LNCaP clone FGC (cell line): ENCODE data around the gene SLC16A1.
"Not testable (repeated sequence)": the region's sequence is repeated elsewhere in the genome, so short reads cannot be mapped to it uniquely, and the experiment has no call there.

ENCODE experiments used
- DNase-seq: peaks from one replicate; pipeline ENCODE4 v3.0.0-alpha.2; 2011; ENCODE audit warnings: low read depth
- H3K4me3 ChIP-seq: 2 replicates; pipeline ENCODE4 v1.5.1; 2011; ENCODE audit warnings: mild to moderate bottlenecking, low read depth, low read length, control low read depth
- TF ChIP-seq, protein P1 (sequence below): IDR thresholded peaks from 2 replicates; pipeline ENCODE4 v1.5.1; 2012; ENCODE audit warnings: mild to moderate bottlenecking; ENCODE audit not compliant: control insufficient read depth, insufficient read depth; ENCODE audit errors: extremely low read depth

The SLC16A1 gene

DNA sequence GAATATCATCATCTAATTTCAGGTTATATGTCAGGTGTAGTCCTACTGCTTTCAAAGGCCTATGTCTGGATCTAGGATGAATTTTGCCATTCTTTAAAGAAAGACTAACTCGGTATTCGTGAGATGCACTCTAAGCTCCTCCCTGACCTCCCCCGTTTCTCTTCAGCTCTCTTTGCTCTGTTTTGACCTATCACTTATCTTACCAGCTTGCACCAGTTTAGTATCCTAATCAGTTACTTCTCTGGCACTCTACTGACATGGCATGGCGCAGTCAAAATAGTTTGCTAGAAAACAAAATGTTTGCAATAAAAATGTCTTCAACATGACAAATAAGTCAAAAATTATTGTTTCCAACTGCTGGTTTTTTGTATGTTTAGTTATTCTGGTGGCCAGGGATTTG is 8.4 kb upstream of the SLC16A1 start:
- TF ChIP-seq, protein P1, sequence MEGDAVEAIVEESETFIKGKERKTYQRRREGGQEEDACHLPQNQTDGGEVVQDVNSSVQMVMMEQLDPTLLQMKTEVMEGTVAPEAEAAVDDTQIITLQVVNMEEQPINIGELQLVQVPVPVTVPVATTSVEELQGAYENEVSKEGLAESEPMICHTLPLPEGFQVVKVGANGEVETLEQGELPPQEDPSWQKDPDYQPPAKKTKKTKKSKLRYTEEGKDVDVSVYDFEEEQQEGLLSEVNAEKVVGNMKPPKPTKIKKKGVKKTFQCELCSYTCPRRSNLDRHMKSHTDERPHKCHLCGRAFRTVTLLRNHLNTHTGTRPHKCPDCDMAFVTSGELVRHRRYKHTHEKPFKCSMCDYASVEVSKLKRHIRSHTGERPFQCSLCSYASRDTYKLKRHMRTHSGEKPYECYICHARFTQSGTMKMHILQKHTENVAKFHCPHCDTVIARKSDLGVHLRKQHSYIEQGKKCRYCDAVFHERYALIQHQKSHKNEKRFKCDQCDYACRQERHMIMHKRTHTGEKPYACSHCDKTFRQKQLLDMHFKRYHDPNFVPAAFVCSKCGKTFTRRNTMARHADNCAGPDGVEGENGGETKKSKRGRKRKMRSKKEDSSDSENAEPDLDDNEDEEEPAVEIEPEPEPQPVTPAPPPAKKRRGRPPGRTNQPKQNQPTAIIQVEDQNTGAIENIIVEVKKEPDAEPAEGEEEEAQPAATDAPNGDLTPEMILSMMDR = no peak
- H3K4me3 ChIP-seq = no peak overlapping the region
- DNase-seq = no peak

DNA sequence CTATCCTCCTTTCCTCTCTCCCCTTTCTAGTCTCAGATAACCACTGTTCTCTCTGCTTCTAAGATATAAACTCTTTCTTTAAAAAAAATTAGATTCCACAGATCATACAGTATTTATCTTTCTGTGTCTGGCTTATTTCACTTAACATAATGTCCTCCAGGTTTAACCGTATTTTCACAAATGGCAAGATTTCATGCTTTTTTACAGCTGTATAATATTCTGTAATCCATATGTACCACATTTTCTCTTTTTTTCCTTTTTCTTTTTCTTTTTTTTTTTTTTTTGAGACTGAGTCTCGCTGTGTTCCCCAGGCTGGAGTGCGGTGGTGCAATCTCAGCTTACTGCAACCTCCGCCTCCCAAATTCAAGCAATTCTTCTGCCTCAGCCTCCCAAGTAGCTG is 5.1 kb upstream of the SLC16A1 start:
- no peak overlapping the region for H3K4me3 ChIP-seq
- DNase-seq = no peak
- TF ChIP-seq, protein P1 = no peak

DNA sequence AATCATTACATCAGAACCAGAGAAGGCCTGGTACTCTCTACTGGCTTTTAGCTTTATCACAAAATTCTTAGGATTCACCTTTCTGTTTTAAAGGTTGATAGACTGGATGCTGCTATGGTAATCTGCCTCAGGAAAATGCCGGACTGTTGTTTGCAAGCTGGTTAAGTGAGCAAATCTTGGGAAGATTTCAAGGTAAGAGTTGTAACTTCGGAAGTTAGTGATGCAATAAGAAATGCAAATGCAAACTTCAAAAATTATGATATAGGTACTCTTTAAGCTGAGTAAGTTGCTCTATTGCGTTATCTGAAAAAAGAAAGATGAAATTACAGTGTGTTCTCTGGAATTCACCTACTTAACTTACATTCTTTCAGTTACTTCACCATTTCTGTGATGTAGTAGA is 4.4 kb upstream of the SLC16A1 start:
- H3K4me3 ChIP-seq = no peak overlapping the region
- no peak for DNase-seq
- TF ChIP-seq, protein P1 = no peak

DNA sequence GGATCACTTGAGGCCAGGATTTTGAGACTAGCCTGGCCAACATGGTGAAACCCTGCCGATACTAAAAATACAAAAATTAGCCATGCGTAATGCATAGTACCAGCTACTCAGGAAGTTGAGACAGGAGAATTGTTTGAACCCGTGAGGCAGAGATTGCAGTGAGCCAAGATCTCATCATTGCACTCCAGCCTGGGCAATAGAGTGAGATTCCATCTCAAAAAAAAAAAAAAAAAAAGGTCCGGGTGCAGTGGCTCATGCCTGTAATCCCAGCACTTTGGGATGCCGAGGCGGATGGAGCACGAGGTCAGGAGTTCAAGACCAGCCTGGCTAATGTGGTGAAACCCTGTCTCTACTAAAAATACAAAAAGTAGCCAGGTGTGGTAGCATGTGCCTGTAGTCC is 2.2 kb upstream of the SLC16A1 start:
- not testable (repeated sequence) for H3K4me3 ChIP-seq, DNase-seq

DNA sequence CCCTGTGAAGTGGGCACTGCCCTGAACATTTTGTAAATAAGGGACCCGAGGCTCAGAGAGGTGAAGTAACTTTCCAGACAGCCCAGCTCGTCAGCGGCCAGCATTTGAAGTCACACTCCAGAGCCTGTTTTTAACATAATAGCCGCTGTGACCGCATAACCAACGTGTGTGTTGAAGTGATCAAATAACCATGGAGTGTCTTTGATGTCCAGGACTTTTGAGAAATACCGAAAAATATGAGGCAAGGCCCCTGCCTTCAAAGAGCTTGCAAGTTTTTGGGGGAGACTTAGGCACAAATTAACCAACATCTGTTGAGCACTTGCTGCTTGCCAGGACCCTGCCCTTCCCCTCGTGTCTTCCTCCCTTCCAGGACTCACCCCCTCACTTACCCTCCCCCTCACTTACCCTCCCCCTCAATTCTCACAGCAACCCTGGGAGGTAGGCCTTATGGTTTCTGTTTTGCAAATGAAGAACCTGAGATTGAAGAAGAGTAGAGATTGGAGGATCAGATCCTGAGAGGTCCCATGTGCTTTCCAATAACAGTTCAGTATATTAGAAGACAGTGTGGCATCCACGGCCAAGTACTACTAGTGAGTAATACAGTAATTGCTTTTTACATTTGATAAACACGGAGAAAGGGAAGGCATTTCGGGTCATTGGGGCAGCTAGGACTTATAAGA is 1.3 kb upstream of the SLC16A1 start:
- peak overlapping the region; percentile 74; the same call in 1 of the 2 replicates for H3K4me3 ChIP-seq
- TF ChIP-seq, protein P1 = no peak
- no peak for DNase-seq

DNA sequence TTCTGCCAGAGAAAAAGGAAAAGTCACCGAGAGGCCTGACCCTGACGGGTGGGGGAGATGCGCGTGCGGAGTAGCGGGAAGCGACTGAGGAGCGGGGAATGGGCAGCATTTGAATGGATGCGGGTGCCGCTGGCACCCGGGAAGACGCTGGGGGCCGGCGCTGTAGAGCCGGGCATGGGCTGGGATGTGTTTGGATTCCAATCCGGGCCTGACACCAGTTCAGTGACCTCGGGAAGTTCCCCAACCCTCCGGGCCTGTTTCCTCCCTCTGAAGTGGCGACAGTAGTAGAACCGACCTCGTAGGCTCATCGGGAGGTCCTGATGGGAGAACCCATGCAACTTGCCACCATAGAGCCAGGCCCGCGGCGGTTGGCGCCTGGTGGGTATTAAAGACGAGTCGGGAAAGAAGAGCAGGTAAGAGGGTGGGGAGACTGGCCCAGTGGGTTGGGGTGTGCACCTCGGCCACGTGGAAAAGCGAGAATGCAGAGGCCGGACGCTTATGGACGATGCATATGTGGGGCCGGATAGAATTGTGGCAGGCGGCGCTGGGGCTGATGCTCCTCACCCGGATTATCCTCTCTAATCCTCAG is 642 bp upstream of the SLC16A1 start:
- peak overlapping the region; percentile 74 for H3K4me3 ChIP-seq
- DNase-seq = no peak
- TF ChIP-seq, protein P1 = no peak

DNA sequence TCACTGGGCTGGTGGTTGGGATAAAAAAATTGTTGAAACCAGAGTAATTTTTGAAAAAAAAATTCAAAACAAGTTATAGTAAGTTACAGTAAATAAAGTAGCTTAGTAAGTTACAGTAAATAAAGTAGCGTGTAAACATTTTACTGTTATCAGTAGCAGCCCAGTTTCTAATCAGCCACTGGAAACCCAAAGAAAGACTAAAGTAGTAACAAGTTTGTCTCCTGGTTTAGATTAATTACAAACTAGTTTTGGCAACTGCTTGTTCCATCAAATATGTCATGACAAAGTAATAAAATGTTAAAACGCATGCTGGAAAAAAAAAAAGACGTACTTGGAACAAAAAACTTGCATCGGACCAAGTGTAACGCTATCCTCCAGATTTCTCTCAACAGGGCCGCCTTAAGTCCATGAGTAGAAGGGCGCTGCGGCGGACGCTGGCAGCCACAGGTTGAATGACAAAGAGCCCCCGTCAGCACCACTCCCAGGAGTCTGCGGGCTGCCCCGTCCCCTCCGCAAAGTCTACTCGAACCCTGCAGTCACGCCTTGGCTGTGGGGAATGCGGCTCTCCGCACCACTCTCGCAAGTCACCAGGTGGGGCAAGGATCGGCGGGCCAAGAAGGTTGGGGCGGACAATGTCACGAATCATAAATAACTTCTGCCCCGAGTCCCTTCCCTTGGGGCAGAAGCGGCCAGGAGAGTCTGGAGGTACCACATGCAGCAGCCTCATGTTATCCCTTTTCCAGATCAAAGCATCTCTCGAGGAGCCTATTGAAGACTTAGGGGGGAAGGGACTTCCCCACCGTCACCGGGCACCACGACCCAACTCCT is 837 bp downstream of the SLC16A1 start:
- peak overlapping the region; percentile 74 for H3K4me3 ChIP-seq
- DNase-seq = no peak
- TF ChIP-seq, protein P1 = no peak
